Gastrocnemius medialis (tissue), 4 donors: ENCODE results near the gene SH3GLB1. TPM values are rescaled to one million over a fixed set of nuclear protein-coding genes. Genes with fewer than 3 reads are reported as not detected.
"Not testable (repeated sequence)": the region's sequence is repeated elsewhere in the genome, so short reads cannot be mapped to it uniquely, and the experiment has no call there.

ENCODE experiments used
- ATAC-seq, 2 donors: fragments of 150-250 bp; one replicate each; pipeline ENCODE4 v1.9.1; 2016
- DNase-seq, 2 donors: peaks; one replicate each; pipeline ENCODE4 v3.0.0-alpha.2; 2019
- H3K27ac ChIP-seq, 4 donors: fragments of 200-600 bp; sonication (generic); 1 replicate in 1 of 4; 2 replicates in 3 of 4; pipeline ENCODE4 v1.5.1; 2016 to 2018; ENCODE audit warnings: mild to moderate bottlenecking in 2 of 4, moderate library complexity in 1 of 4
- H3K27me3 ChIP-seq, 3 donors: fragments of 200-600 bp; sonication (generic) in 2 of 3; 1 replicate in 1 of 3; 2 replicates in 2 of 3; pipeline versions ENCODE4 v1.5.1 to v1.6.0; 2016 to 2019; ENCODE audit warnings: mild to moderate bottlenecking in 1 of 3, moderate library complexity in 1 of 3
- H3K36me3 ChIP-seq, 2 donors: fragments of 200-600 bp; sonication (generic) in 1 of 2; one replicate each; pipeline ENCODE4 v1.5.1; 2017 to 2018
- H3K4me1 ChIP-seq, 2 donors: fragments of 200-600 bp; sonication (generic) in 1 of 2; one replicate each; pipeline ENCODE4 v1.5.1; 2016 to 2017; ENCODE audit warnings: mild to moderate bottlenecking in 2 of 2
- H3K4me3 ChIP-seq, 4 donors: fragments of 200-600 bp; sonication (generic) in 3 of 4; 1 replicate in 1 of 4; 2 replicates in 3 of 4; pipeline ENCODE4 v1.5.1; 2016 to 2019; ENCODE audit warnings: mild to moderate bottlenecking in 2 of 4
- H3K9me3 ChIP-seq, 3 donors: fragments of 200-600 bp; sonication (generic) in 2 of 3; 1 replicate in 1 of 3; 2 replicates in 2 of 3; pipeline ENCODE4 v1.5.1; 2016 to 2019
- POLR2A ChIP-seq, 2 donors: fragments of 450-650 bp; IDR thresholded peaks; one replicate each; pipeline ENCODE4 v1.6.1; 2017; ENCODE audit warnings: antibody characterized with exemption in 2 of 2, mild to moderate bottlenecking in 2 of 2, moderate library complexity in 2 of 2
- in situ Hi-C, 4 donors: fragments of 200-750 bp; cut with MboI; loops; one replicate each; pipeline versions ENCODE4 v1.15.0 to v1.8.0; 2017; ENCODE audit warnings: low sequenced_read_pairs in 4 of 4
- intact Hi-C: fragments of 100-400 bp; cut with DNase I; formaldehyde crosslinking; loops from one replicate; pipeline ENCODE4 v1.15.1; 2023; ENCODE audit warnings: low total_unique reads
- total RNA-seq, 4 donors: library from RNA; depleted of rRNA; stranded (reverse); fragments of >200 nt; gene quantifications; one replicate each; pipeline versions ENCODE4 v1.1.0 to v1.2.3, GENCODE V29; 2016
- TF ChIP-seq, protein P1 (sequence below), 5 experiments: fragments of 450-650 bp in 3 of 5; fragments of 200-600 bp in 2 of 5; sonication (generic) in 2 of 5; IDR thresholded peaks in 4 of 5; conservative IDR thresholded peaks in 1 of 5; 1 replicate in 4 of 5; 2 replicates in 1 of 5; pipeline ENCODE4 v1.5.1; 2016 to 2019; ENCODE audit warnings: antibody characterized with exemption in 5 of 5, mild to moderate bottlenecking in 3 of 5, moderate library complexity in 3 of 5

The SH3GLB1 gene
- total RNA-seq, 4 donors from 2014 or later = 76.6 to 168 (median 112) TPM

DNA sequence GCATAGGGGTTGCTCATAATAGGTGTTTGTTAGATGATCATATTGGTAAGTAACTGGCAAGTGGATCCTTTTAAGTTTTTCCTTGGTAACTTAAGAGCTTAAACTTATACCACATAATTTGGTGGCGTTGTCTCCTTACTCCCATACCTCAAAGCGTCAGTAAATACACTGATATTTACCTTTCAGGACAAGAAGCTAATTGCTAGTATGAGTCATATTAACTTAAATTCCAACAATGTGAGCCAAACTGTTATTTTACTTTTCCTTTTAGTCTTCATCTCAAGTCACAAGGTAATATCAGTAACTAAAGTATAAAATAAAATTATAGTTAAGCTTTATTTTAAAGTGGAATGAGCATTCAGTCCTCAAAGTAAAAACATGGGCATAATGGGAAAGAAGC is 9.0 kb upstream of the SH3GLB1 start:
- no peaks in the 10 kb centered on the region for H3K9me3 ChIP-seq
- no peak for TF ChIP-seq POLR2A (IDR thresholded peaks at IDR 0.05)
- TF ChIP-seq, protein P1, sequence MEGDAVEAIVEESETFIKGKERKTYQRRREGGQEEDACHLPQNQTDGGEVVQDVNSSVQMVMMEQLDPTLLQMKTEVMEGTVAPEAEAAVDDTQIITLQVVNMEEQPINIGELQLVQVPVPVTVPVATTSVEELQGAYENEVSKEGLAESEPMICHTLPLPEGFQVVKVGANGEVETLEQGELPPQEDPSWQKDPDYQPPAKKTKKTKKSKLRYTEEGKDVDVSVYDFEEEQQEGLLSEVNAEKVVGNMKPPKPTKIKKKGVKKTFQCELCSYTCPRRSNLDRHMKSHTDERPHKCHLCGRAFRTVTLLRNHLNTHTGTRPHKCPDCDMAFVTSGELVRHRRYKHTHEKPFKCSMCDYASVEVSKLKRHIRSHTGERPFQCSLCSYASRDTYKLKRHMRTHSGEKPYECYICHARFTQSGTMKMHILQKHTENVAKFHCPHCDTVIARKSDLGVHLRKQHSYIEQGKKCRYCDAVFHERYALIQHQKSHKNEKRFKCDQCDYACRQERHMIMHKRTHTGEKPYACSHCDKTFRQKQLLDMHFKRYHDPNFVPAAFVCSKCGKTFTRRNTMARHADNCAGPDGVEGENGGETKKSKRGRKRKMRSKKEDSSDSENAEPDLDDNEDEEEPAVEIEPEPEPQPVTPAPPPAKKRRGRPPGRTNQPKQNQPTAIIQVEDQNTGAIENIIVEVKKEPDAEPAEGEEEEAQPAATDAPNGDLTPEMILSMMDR (IDR thresholded peaks at IDR 0.05 in 4 of 5, conservative IDR thresholded peaks at IDR 0.05 in 1 of 5) = no peak
- intact Hi-C loops (no loop called here), in situ Hi-C loops (loop anchor here in 1 of 4 donors (10.0 kb wide), 1 partner anchor 389 kb away; no protein-coding TSS in a partner anchor)
- ATAC-seq (no peak), DNase-seq (no peak)
- H3K36me3 ChIP-seq = no peaks in the 10 kb centered on the region
- no peaks in the 10 kb centered on the region for H3K4me1 ChIP-seq
- no peak overlapping the region for H3K27ac ChIP-seq
- H3K27me3 ChIP-seq = no peaks in the 10 kb centered on the region
- H3K4me3 ChIP-seq = no peak overlapping the region

DNA sequence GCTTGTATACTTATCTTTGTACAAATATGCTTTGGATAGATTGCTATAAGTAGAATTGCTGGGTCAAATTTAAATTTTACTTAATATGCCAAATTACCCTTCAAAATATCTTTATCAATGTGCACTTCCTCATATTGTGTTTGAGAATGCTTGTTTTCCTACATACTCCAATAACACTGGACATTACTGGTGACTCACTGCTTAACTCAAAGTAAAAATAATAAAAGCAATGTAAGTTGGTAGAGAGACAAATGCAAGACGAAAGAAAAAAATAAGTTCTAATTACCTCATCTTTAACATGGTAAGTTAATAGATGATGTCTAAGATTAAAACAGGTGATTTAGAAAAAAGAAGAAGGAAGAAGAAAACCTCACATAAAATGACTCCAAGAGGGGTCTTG is 7.9 kb upstream of the SH3GLB1 start:
- intact Hi-C loops (no loop called here), in situ Hi-C loops (loop anchor here in 1 of 4 donors (10.0 kb wide), 1 partner anchor 388 kb away; no protein-coding TSS in a partner anchor)
- Histone ChIP-seq H3K27me3 (no peaks in the 10 kb centered on the region), H3K9me3 (no peaks in the 10 kb centered on the region), H3K36me3 (no peaks in the 10 kb centered on the region), H3K4me1 (no peaks in the 10 kb centered on the region), H3K27ac (no peak overlapping the region), H3K4me3 (no peak overlapping the region)
- DNase-seq = no peak
- TF ChIP-seq POLR2A (IDR thresholded peaks at IDR 0.05) = no peak
- TF ChIP-seq, protein P1 (IDR thresholded peaks at IDR 0.05 in 4 of 5, conservative IDR thresholded peaks at IDR 0.05 in 1 of 5) = no peak
- ATAC-seq = no peak

DNA sequence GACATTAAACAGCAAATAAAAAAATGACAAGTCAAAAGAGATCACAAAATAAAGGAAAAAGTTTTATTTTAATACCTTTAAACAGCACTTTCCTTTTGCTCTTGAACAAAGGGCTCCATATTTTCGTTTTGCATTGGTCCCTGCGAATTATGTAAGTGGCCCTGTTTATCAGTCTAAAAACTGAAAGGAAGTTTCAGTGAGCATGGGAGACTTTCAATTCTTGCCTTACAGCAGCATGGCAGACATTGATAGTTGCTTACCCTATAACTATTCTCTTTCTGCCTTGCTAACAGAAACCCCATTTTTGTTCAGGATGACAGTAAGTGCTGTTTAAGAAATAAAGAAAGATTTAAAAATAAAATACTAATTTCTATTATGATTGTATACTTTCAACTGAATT is 5.2 kb upstream of the SH3GLB1 start:
- Histone ChIP-seq H3K27ac (no peak overlapping the region), H3K27me3 (no peaks in the 10 kb centered on the region), H3K9me3 (no peaks in the 10 kb centered on the region), H3K4me1 (peaks cover 7 to 10% of the 10 kb centered on the region in 2 donors), H3K36me3 (no peaks in the 10 kb centered on the region), H3K4me3 (no peak overlapping the region)
- in situ Hi-C loops = loop anchor here in 1 of 4 donors (10.0 kb wide), 1 partner anchor 386 kb away; no protein-coding TSS in a partner anchor
- no peak for ATAC-seq
- TF ChIP-seq POLR2A (IDR thresholded peaks at IDR 0.05) = no peak
- TF ChIP-seq, protein P1 (IDR thresholded peaks at IDR 0.05 in 4 of 5, conservative IDR thresholded peaks at IDR 0.05 in 1 of 5) = no peak
- intact Hi-C loops = no loop called here
- no peak for DNase-seq

DNA sequence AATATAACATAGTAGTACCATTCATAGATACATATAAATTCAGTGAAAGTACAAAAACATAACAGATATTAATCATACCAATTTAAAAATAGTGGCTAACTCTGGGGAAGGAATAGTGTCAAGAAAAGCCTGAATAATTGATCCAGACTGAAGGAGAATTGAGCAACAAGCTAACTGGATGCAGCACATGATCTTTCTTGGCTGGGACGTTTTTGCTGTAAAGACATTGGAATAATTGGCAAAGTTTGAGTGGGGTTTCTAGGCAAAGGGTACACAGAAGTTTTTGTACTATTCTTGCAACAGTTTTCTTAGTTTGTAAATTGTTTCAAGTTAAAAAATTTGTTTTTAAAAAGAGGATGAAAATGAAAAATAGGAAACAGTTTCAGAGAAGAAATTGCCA is 2.6 kb upstream of the SH3GLB1 start:
- H3K36me3 ChIP-seq = no peaks in the 10 kb centered on the region
- no peaks in the 10 kb centered on the region for H3K27me3 ChIP-seq
- in situ Hi-C loops = loop anchor here in 3 of 4 donors (10.0 to 25.0 kb wide), 4 partner anchors 211 to 636 kb away; partner anchors contain the start of genes HS2ST1 (in 2 of the 3), SELENOF (in 2 of the 3), LMO4 (in 1 of the 3) and ODF2L (in 1 of the 3)
- no peak for DNase-seq
- H3K27ac ChIP-seq = no peak overlapping the region
- TF ChIP-seq POLR2A (IDR thresholded peaks at IDR 0.05) = no peak
- TF ChIP-seq, protein P1 (IDR thresholded peaks at IDR 0.05 in 4 of 5, conservative IDR thresholded peaks at IDR 0.05 in 1 of 5) = no peak
- peaks cover 9 to 11% of the 10 kb centered on the region in 2 donors for H3K4me1 ChIP-seq
- intact Hi-C loops = loop anchor here (10.0 kb wide), 4 partner anchors 263 to 1127 kb away; partner anchors contain the start of gene ODF2L
- no peaks in the 10 kb centered on the region for H3K9me3 ChIP-seq
- no peak overlapping the region for H3K4me3 ChIP-seq
- no peak for ATAC-seq

DNA sequence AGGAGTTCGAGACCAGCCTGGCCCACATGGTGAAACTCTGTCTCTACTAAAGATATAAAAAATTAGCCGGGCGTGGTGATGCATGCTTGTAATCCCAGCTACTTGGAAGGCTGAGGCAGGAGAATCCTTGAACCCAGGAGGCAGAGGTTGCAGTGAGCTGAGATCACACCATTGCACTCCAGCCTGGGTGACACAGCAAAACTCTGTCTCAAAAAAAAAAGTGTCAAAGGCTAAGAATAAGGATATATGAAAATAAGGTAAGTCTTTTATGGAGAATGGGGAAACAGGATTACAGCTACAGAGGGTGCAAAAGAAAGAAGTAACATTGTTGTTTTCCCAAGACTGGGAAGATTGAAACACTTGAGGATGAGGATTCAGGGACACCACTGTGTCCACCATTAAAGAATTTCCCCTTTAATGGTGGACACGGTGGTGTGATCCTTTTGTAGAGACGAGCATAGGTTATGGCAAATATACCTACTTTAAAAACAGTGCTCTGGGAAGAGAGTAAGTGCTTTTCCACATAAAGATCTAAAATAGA is 1.4 kb upstream of the SH3GLB1 start:
- H3K36me3 ChIP-seq, DNase-seq, ATAC-seq, H3K27me3 ChIP-seq, H3K4me3 ChIP-seq, H3K9me3 ChIP-seq: not testable (repeated sequence)
- Histone ChIP-seq H3K27ac (peak overlapping the region in 3 of 4 donors; percentile 91 to 98 (median 97)), H3K4me1 (peaks cover 22 to 24% of the 10 kb centered on the region in 2 donors)
- in situ Hi-C loops (loop anchor here in 3 of 4 donors (10.0 to 25.0 kb wide), 4 partner anchors 209 to 634 kb away; partner anchors contain the start of genes HS2ST1 (in 2 of the 3), SELENOF (in 2 of the 3), LMO4 (in 1 of the 3) and ODF2L (in 1 of the 3)), intact Hi-C loops (loop anchor here (10.0 kb wide), 4 partner anchors 262 to 1128 kb away; partner anchors contain the start of gene ODF2L)
